Naive B cell (primary cell): ENCODE measurements around the gene RLN2. TPM values are rescaled to one million over a fixed set of nuclear protein-coding genes. Genes with fewer than 3 reads are reported as not detected.
"Not testable (repeated sequence)": the region's sequence is repeated elsewhere in the genome, so short reads cannot be mapped to it uniquely, and the experiment has no call there.

Source experiments
- ATAC-seq, 2 donors: fragments of 150-1000 bp; cut with Tn5 transposase; 2 replicates each; pipeline ENCODE4 v1.10.0; 2021; ENCODE audit warnings: low read depth in 2 of 2, mild to moderate bottlenecking in 2 of 2, moderate library complexity in 2 of 2
- DNase-seq: peaks from one replicate; pipeline ENCODE4 v3.0.0; 2022
- H3K27ac Mint-ChIP-seq, 6 donors: one replicate each; pipeline ENCODE4 v1.8.0; 2020 to 2022; ENCODE audit warnings: mild to moderate bottlenecking in 6 of 6, mixed read lengths in 6 of 6, moderate library complexity in 5 of 6, inconsistent platforms in 2 of 6
- H3K27me3 Mint-ChIP-seq, 3 donors: one replicate each; pipeline ENCODE4 v1.8.0; 2021 to 2022; ENCODE audit warnings: mixed read lengths in 3 of 3, mild to moderate bottlenecking in 1 of 3
- H3K36me3 Mint-ChIP-seq, 2 donors: one replicate each; pipeline ENCODE4 v1.8.0; 2020 to 2022; ENCODE audit warnings: mixed read lengths in 2 of 2, inconsistent platforms in 1 of 2, mild to moderate bottlenecking in 1 of 2
- H3K4me1 Mint-ChIP-seq, 3 donors: one replicate each; pipeline ENCODE4 v1.8.0; 2020 to 2022; ENCODE audit warnings: mixed read lengths in 3 of 3, inconsistent platforms in 1 of 3, mild to moderate bottlenecking in 1 of 3, moderate library complexity in 1 of 3
- H3K4me3 Mint-ChIP-seq, 8 donors: one replicate each; pipeline ENCODE4 v1.8.0; 2020 to 2022; ENCODE audit warnings: mild to moderate bottlenecking in 8 of 8, mixed read lengths in 8 of 8, moderate library complexity in 8 of 8, inconsistent platforms in 2 of 8
- H3K9me3 Mint-ChIP-seq, 7 donors: one replicate each; pipeline ENCODE4 v1.8.0; 2020 to 2022; ENCODE audit warnings: mixed read lengths in 7 of 7, mild to moderate bottlenecking in 5 of 7, inconsistent platforms in 2 of 7, moderate library complexity in 1 of 7
- polyA plus RNA-seq, 6 donors: library from polyadenylated mRNA; unstranded; fragments of 300-500 nt; fragmentation: Illumina TruSeq; gene quantifications; one replicate each; pipeline ENCODE4 v1.2.3, GENCODE V29; 2021; ENCODE audit warnings: low read depth in 6 of 6

RLN2 gene
- 10 to 100 TPM in 1 of 6 donors, 1 to 10 TPM in 4, not detected in 1; 2.2 to 10.6 (median 5.5) TPM for polyA plus RNA-seq

GRCh38 chr9:5303840-5304795 is at the start of gene RLN2:
Gene RLN2 (minus strand): TSS chr9:5304716. CDS start chr9:5304580, 136 bp downstream.
- not testable (repeated sequence) for H3K27me3 Mint-ChIP-seq, H3K36me3 Mint-ChIP-seq, H3K9me3 Mint-ChIP-seq
- Mint-ChIP-seq H3K4me1 (peaks cover 4 to 13% (median 12%) of the 10 kb centered on the region in 3 donors), H3K4me3 (peak within 1 kb of the TSS; percentile 25 to 82 (median 68)), H3K27ac (peak within 1 kb of the TSS in 2 of 6 donors; percentile 4 to 57)
- peak; percentile 98 for ATAC-seq
- peak; percentile 16 for DNase-seq

DNA sequence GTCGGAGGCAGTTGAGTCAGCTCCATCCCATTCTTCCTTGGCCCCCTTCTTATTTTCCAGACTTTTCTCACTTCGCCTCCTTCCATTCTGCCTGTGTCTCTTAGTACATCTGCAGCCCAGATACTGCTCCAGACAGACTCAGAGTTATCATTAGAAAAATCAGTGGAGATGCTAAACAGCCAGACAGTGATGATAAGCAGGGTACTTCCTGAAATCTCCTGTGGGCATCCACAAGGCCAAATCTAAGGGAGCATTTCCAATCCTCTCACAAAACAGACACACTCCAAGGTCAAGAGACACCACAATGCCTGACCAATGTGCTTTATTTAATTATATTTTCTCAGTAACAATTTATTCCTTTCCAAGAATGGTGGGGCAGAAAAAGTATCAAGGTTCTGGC is 49.7 kb upstream of the RLN2 start:
- Mint-ChIP-seq H3K36me3 (peaks cover 20% of the 10 kb centered on the region in 2 donors), H3K4me1 (no peaks in the 10 kb centered on the region), H3K4me3 (no peak overlapping the region), H3K27ac (no peak overlapping the region), H3K27me3 (no peaks in the 10 kb centered on the region), H3K9me3 (peaks cover 6 to 13% (median 11%) of the 10 kb centered on the region in 7 donors)
- ATAC-seq (no peak), DNase-seq (no peak)

DNA sequence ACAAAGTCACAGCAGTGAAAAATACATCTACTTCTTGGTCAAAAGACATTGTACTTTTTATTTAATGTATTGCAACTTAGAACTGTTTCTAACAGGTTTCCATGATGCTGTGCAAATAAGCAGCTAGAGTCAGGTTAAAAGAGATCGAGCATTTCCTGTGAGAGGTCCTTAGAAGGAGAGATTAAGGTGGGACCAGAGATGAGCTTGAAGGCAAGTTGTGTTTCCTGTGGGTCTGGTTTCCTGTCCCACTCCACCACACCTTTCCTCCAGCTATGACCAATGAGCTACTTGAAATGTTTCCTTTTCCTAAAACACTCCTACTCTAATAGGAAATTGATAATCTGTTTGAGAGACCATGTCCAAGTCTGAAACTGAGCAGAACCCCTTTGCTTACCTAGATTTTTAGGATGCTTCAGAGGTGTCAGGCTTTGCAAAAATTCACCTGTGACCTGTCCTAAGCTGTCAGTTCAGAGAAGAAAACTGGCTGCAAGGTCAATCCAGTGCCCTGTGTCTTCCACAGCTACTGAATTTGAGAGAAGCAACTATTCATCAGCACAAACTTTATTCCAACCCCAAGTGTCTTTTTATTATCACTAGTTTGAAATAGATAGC is 48.2 kb upstream of the RLN2 start:
- no peak for ATAC-seq
- Mint-ChIP-seq H3K4me3 (no peak overlapping the region), H3K27me3 (no peaks in the 10 kb centered on the region), H3K27ac (no peak overlapping the region), H3K9me3 (peaks cover 6 to 22% (median 14%) of the 10 kb centered on the region in 7 donors), H3K36me3 (peaks cover 11 to 20% of the 10 kb centered on the region in 2 donors), H3K4me1 (no peaks in the 10 kb centered on the region)
- no peak for DNase-seq

DNA sequence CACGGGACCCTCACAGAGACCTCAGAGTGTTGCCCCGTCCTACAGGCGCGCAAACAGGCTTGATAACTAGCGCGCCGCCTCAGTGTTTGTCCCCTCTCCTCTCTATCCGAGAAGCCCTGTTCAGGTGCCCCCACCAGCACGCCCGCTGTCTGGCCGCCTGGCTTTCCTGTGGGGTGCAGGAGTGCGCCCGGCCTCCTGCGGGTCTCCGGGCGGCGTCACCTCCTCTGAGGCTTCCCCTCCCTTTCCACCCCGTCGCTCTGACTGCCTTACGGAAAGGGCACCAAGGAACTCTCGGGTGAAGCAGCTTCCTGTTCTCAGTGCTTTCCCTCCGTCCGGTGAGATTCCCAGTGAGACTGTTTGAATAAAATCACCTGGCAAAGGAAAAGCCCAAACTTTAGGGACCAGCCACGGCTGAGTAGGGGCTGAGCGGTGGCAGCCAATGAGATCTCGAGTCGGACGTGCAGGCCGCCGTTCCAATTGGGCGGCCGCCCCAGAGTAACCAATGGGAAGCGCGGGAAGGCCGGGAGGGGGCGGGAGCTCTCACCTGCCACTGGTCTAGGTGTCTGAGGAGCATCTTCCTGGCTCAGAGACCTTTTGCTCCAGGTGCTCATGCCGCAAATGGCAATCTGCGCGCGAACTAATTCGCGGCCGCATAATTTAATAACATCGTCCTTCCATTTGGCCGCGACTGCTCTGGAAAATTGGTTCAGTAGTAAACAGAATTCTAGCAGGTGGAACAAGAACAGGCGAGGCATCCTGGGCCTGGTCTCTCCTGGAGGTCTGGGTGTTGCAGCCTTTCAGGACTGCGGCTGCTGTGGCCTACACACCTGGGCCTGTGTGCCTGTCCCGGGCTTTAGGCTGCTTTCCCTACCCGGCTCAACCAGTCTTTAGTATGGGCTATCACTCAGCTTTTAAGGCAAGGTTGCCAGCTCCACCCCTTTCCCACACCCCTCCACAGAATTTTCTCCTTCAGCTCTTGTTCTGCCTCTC is 34.8 kb upstream of the RLN2 start, which contains the start of gene RLN1:
Gene RLN1, minus strand, starts transcription at position 885 of the 990 bp plus-strand sequence. Its CDS starts 130 bp downstream, at position 755.
- Mint-ChIP-seq H3K4me3 (peak within 1 kb of the TSS; percentile 38 to 88 (median 76)), H3K27ac (peak within 1 kb of the TSS in 3 of 6 donors; percentile 72 to 88 (median 73)), H3K4me1 (peaks cover 4 to 14% (median 8%) of the 10 kb centered on the region in 3 donors)
- peak; percentile 98 for ATAC-seq
- DNase-seq = peak; percentile 28
- not testable (repeated sequence) for H3K9me3 Mint-ChIP-seq, H3K36me3 Mint-ChIP-seq, H3K27me3 Mint-ChIP-seq

DNA sequence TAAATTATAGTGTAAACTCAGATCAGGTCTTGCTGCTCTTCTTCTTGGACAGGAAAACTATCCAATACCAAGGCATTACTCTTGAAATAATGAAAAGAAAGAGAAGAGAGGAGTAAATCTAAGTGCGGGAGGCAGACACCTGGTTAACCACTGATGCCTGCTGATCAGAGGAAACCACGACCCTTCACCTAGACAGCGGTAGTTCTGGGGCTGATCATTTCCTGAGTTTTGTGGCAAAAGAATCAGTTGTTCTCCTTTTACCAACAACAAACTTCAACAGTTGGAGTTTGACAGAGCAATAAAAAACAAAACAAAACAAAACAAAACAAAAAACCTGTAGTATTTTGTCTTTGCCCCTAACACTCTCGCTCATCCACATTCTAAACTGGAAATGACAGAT is 32.2 kb upstream of the RLN2 start:
- ATAC-seq = peak in 1 of 2 donors; percentile 21
- H3K9me3 Mint-ChIP-seq = no peaks in the 10 kb centered on the region
- peaks cover 4 to 14% (median 8%) of the 10 kb centered on the region in 3 donors for H3K4me1 Mint-ChIP-seq
- no peaks in the 10 kb centered on the region for H3K27me3 Mint-ChIP-seq
- peak; percentile 24 for DNase-seq
- H3K27ac Mint-ChIP-seq = peak overlapping the region in 2 of 6 donors; percentile 34 to 48
- peak overlapping the region in 2 of 8 donors; percentile 44 to 53 for H3K4me3 Mint-ChIP-seq
- H3K36me3 Mint-ChIP-seq = no peaks in the 10 kb centered on the region

GRCh38 chr9:5331276-5331675 is 26.8 kb upstream of the RLN2 start:
- H3K27ac Mint-ChIP-seq, H3K27me3 Mint-ChIP-seq, ATAC-seq, H3K9me3 Mint-ChIP-seq, H3K4me3 Mint-ChIP-seq, DNase-seq, H3K4me1 Mint-ChIP-seq: not testable (repeated sequence)
- peaks cover 0 to 12% of the 10 kb centered on the region in 2 donors for H3K36me3 Mint-ChIP-seq

- peaks cover 0 to 12% of the 10 kb centered on the region in 2 donors for H3K36me3 Mint-ChIP-seq
- H3K9me3 Mint-ChIP-seq = peaks cover 0 to 10% (median 3%) of the 10 kb centered on the region in 7 donors
- H3K4me1 Mint-ChIP-seq = no peaks in the 10 kb centered on the region
- H3K27me3 Mint-ChIP-seq = no peaks in the 10 kb centered on the region
- DNase-seq (no peak), ATAC-seq (no peak)
- no peak overlapping the region for H3K4me3 Mint-ChIP-seq
- H3K27ac Mint-ChIP-seq = no peak overlapping the region
Observed at GRCh38 chr9:5326893-5327548, 22.5 kb upstream of the RLN2 start.

DNA sequence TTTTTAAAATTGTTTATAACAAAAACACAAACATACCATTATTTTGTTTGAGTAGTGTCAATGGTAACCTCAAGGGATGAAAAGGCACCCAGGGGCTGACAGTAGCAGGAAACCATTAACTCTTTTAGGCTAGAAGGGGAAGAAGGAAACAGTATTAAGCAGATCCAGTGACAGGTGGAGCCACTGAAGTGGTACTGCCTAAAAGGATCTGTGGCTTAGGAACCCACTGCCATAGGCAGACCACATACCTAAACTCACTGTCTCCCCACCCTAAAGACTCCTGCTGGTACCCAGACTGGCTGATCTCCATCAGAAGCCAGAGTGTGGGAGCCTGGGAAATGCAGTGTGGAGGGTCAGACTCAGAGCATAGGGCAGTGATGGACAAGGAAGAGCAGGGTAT is 21.7 kb upstream of the RLN2 start:
- peaks cover 0 to 10% (median 3%) of the 10 kb centered on the region in 7 donors for H3K9me3 Mint-ChIP-seq
- no peak for ATAC-seq
- no peak overlapping the region for H3K27ac Mint-ChIP-seq
- peaks cover 0 to 12% of the 10 kb centered on the region in 2 donors for H3K36me3 Mint-ChIP-seq
- H3K4me3 Mint-ChIP-seq = no peak overlapping the region
- no peaks in the 10 kb centered on the region for H3K4me1 Mint-ChIP-seq
- no peaks in the 10 kb centered on the region for H3K27me3 Mint-ChIP-seq
- no peak for DNase-seq

- not testable (repeated sequence) for H3K4me3 Mint-ChIP-seq, H3K27me3 Mint-ChIP-seq, H3K36me3 Mint-ChIP-seq, ATAC-seq, H3K9me3 Mint-ChIP-seq, H3K4me1 Mint-ChIP-seq, H3K27ac Mint-ChIP-seq, DNase-seq
Observed at GRCh38 chr9:5321601-5322000, 17.1 kb upstream of the RLN2 start.

- no peaks in the 10 kb centered on the region for H3K36me3 Mint-ChIP-seq
- H3K9me3 Mint-ChIP-seq = peaks cover 3 to 12% (median 8%) of the 10 kb centered on the region in 7 donors
- no peaks in the 10 kb centered on the region for H3K27me3 Mint-ChIP-seq
- ATAC-seq = no peak
- DNase-seq = no peak
- H3K4me3 Mint-ChIP-seq = no peak overlapping the region
- no peaks in the 10 kb centered on the region for H3K4me1 Mint-ChIP-seq
- H3K27ac Mint-ChIP-seq = no peak overlapping the region
Observed at GRCh38 chr9:5321058-5321457, 16.5 kb upstream of the RLN2 start.

DNA sequence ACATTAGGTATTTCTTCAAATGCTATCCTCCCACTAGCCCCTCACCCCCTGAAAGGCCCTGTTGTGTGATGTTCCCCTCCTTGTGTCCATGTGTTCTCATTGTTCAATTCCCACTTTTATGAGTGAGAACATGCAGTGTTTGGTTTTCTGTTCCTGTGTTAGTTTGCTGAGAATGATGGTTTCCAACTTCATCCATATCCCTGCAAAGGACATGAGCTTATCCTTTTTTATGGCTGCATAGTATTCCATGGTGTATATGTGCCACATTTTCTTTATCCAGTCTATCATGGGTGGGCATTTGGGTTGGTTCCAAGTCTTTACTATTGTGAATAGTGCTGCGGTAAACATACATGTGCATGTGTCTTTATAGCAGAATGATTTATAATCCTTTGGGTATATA is 11.9 kb upstream of the RLN2 start:
- H3K27me3 Mint-ChIP-seq, DNase-seq, H3K4me1 Mint-ChIP-seq, H3K27ac Mint-ChIP-seq, ATAC-seq: not testable (repeated sequence)
- H3K9me3 Mint-ChIP-seq = peaks cover 11 to 32% (median 24%) of the 10 kb centered on the region in 7 donors
- peaks cover 12 to 13% of the 10 kb centered on the region in 2 donors for H3K36me3 Mint-ChIP-seq
- peak overlapping the region in 1 of 8 donors; percentile 18 for H3K4me3 Mint-ChIP-seq

- Mint-ChIP-seq H3K27ac (peak overlapping the region in 1 of 6 donors; percentile 66), H3K36me3 (peaks cover 12 to 17% of the 10 kb centered on the region in 2 donors), H3K27me3 (peaks cover 0 to 14% (median 5%) of the 10 kb centered on the region in 3 donors), H3K9me3 (peaks cover 11 to 32% (median 24%) of the 10 kb centered on the region in 7 donors), H3K4me1 (no peaks in the 10 kb centered on the region), H3K4me3 (no peak overlapping the region)
- no peak for ATAC-seq
- no peak for DNase-seq
Observed at GRCh38 chr9:5315187-5315923, 10.8 kb upstream of the RLN2 start.
